Upper lobe of left lung (tissue), 6 donors: ENCODE data around the gene CNTNAP2. TPM values are rescaled to one million over a fixed set of nuclear protein-coding genes. Genes with fewer than 3 reads are reported as not detected.
"Not testable (repeated sequence)": the region's sequence is repeated elsewhere in the genome, so short reads cannot be mapped to it uniquely, and the experiment has no call there.

ENCODE experiments used
- ATAC-seq, 2 donors: fragments of 200-7000 bp; cut with Tn5 transposase; one replicate each; pipeline ENCODE4 v1.9.1; 2022; ENCODE audit warnings: mild to moderate bottlenecking in 2 of 2, moderate library complexity in 2 of 2; ENCODE audit not compliant: low FRiP score in 2 of 2
- DNase-seq, 2 donors: peaks; one replicate each; pipeline ENCODE4 v3.0.0-alpha.2; 2019 to 2020
- H3K27ac ChIP-seq, 4 donors: fragments of 200-600 bp; sonication (generic); one replicate each; pipeline ENCODE4 v1.5.1; 2016 to 2019
- H3K27me3 ChIP-seq, 4 donors: fragments of 200-600 bp; sonication (generic); one replicate each; pipeline ENCODE4 v1.5.1; 2017 to 2019
- H3K36me3 ChIP-seq, 4 donors: fragments of 200-600 bp; sonication (generic); one replicate each; pipeline ENCODE4 v1.5.1; 2016 to 2019
- H3K4me1 ChIP-seq, 4 donors: fragments of 200-600 bp; sonication (generic); one replicate each; pipeline ENCODE4 v1.5.1; 2018 to 2019
- H3K4me3 ChIP-seq, 4 donors: fragments of 200-600 bp; sonication (generic); one replicate each; pipeline ENCODE4 v1.5.1; 2017 to 2019; ENCODE audit warnings: mild to moderate bottlenecking in 2 of 4, moderate library complexity in 1 of 4
- H3K9me3 ChIP-seq, 4 donors: fragments of 200-600 bp; sonication (generic); one replicate each; pipeline ENCODE4 v1.5.1; 2018 to 2019
- EP300 ChIP-seq, 4 donors: sonication (generic); formaldehyde crosslinking; IDR thresholded peaks; one replicate each; pipeline ENCODE4 v1.5.1; 2017; ENCODE audit warnings: antibody characterized with exemption in 4 of 4, control low read depth in 2 of 4
- POLR2A ChIP-seq, 4 donors: fragments of 450-650 bp; IDR thresholded peaks; one replicate each; pipeline ENCODE4 v1.5.1; 2016 to 2017; ENCODE audit warnings: antibody characterized with exemption in 4 of 4, mild to moderate bottlenecking in 2 of 4
- POLR2AphosphoS5 ChIP-seq, 2 donors: sonication (generic); formaldehyde crosslinking; IDR thresholded peaks; one replicate each; pipeline ENCODE4 v1.5.1; 2017; ENCODE audit warnings: antibody characterized with exemption in 2 of 2
- WGBS, 2 donors: methylation state at CpG; one replicate each; pipeline ENCODE4 v1.1.5; 2017 to 2018; 5-methylcytosine and 5-hydroxymethylcytosine counted together
- total RNA-seq, 6 donors: library from RNA; depleted of rRNA in 4 of 6; stranded (reverse); fragments of >200 nt in 4 of 6; gene quantifications; one replicate each; pipeline versions ENCODE4 v1.1.0 to v1.2.1, GENCODE V29; 2016 to 2021
- TF ChIP-seq, protein P1 (sequence below), 6 experiments: fragments of 450-650 bp in 4 of 6; fragments of 200-600 bp in 2 of 6; sonication (generic) in 2 of 6; IDR thresholded peaks; one replicate each; pipeline ENCODE4 v1.5.1; 2016 to 2019; ENCODE audit warnings: antibody characterized with exemption in 6 of 6
- donor health status: DM: no; HTN: no; CAD: no; lungs with moderate emphysema.
- donor health status: DM: no; HTN: yes; CAD: no; lungs with severe emphysema.

CNTNAP2 gene
- total RNA-seq, 6 donors from 2014 or later: 0.06 to 1.0 (median 0.37) TPM

DNA sequence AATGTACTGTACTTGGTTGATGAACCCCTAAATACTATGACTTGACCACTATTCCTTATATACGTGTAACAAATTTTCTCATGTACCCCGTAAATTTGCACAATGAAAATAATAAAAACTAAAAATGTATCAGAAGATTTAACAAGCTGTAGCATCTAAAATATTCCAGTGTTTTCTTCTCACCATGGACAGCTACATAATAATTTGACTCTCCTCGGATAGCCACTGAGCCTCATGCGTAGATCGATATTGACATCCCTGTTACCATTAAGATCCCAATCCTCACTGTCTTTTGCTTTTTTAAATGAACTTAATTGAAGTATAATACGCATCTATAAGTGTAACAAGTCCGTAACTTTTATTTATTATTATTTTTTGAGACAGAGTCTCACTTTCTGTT is 2294.3 kb downstream of the CNTNAP2 start:
- no peak for ATAC-seq
- no peak overlapping the region for H3K27ac ChIP-seq

DNA sequence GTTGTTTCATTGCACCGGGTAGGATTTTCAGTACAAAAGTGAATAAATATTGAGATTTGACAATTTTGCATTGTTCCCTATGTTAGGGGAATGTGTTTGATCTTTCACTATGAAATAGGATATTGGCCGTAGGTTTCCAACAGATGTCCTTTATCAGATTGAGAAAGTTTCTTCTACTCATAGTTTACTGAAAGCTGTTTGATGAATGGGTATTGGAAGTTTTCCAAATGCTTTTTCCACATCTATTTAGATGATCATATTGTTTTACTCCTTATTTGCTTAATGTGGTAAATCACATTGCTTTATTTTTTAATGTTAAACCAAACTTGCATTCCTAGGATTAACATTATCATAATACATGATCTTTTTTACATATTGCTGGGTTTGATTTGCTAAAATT is 2296.1 kb downstream of the CNTNAP2 start:
- Histone ChIP-seq H3K27me3 (no peaks in the 10 kb centered on the region), H3K4me1 (no peaks in the 10 kb centered on the region), H3K4me3 (no peak overlapping the region), H3K27ac (no peak overlapping the region), H3K36me3 (no peaks in the 10 kb centered on the region), H3K9me3 (no peaks in the 10 kb centered on the region)
- DNase-seq: no peak
- TF ChIP-seq POLR2AphosphoS5 (IDR thresholded peaks at IDR 0.05): no peak
- TF ChIP-seq, protein P1, sequence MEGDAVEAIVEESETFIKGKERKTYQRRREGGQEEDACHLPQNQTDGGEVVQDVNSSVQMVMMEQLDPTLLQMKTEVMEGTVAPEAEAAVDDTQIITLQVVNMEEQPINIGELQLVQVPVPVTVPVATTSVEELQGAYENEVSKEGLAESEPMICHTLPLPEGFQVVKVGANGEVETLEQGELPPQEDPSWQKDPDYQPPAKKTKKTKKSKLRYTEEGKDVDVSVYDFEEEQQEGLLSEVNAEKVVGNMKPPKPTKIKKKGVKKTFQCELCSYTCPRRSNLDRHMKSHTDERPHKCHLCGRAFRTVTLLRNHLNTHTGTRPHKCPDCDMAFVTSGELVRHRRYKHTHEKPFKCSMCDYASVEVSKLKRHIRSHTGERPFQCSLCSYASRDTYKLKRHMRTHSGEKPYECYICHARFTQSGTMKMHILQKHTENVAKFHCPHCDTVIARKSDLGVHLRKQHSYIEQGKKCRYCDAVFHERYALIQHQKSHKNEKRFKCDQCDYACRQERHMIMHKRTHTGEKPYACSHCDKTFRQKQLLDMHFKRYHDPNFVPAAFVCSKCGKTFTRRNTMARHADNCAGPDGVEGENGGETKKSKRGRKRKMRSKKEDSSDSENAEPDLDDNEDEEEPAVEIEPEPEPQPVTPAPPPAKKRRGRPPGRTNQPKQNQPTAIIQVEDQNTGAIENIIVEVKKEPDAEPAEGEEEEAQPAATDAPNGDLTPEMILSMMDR (IDR thresholded peaks at IDR 0.05): no peak
- TF ChIP-seq POLR2A (IDR thresholded peaks at IDR 0.05): no peak
- no peak for TF ChIP-seq EP300 (IDR thresholded peaks at IDR 0.05)
- 52 to 60% methylated on average over 2 of the region's 2 CpGs for WGBS, 2 donors
- no peak for ATAC-seq

More for the DNA sequence above, 2294.3 kb downstream of the CNTNAP2 start:
- H3K27me3 ChIP-seq: no peaks in the 10 kb centered on the region
- no peak for DNase-seq
- H3K9me3 ChIP-seq: no peaks in the 10 kb centered on the region
- no peak for TF ChIP-seq POLR2AphosphoS5 (IDR thresholded peaks at IDR 0.05)
- TF ChIP-seq, protein P1 (IDR thresholded peaks at IDR 0.05): no peak
- no peak for TF ChIP-seq EP300 (IDR thresholded peaks at IDR 0.05)
- no peak for TF ChIP-seq POLR2A (IDR thresholded peaks at IDR 0.05)
- WGBS, 2 donors: 76 to 89% methylated on average over 7 of the region's 7 CpGs
- H3K4me1 ChIP-seq: no peaks in the 10 kb centered on the region
- no peak overlapping the region for H3K4me3 ChIP-seq
- no peaks in the 10 kb centered on the region for H3K36me3 ChIP-seq

DNA sequence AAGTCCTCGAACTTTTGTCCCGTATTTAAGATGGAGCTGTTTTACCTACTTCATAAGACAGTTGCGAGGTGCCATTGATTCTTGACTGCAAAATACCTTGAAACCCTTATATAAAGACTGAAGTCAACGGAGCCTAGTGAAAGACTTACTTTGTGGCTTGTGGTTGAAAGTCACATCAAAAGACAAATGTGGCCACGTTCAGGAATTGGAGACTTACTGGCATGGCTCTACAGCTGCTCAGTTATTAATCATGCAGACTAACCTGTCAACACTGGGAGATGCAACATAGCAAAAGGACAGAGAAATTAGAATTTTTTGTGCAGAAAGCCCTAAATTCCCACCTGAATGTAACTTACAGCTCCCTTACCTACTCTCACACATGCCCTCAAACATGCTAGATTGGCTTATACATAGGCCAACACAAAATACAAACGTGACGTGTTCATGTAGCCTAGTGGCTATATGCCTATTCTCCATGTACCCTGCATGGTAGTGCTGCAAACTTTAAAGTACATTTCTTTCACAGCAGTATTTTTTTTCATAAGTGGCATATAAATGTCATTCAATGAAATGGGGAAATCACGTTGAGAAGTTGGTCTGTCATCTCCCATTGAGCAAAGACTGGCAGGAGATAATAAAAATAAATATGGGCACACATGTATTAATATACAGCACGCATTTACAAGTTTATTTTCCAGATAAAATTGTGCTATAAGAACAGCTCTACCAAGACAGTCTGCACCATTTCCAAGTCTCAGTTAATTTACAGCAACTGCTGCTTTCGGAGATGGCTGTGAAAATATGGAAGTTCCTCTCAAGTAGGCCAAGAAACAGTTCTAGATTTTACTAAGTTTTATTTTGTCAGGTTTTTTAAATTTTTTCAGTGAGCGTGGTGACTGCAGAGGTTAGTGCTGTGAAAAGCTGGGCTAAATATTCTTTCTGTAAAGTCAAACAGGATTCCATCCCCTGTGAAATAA is 2303.5 kb downstream of the CNTNAP2 start:
- TF ChIP-seq POLR2AphosphoS5 (IDR thresholded peaks at IDR 0.05) (no peak), POLR2A (IDR thresholded peaks at IDR 0.05) (no peak), EP300 (IDR thresholded peaks at IDR 0.05) (no peak)
- TF ChIP-seq, protein P1 (IDR thresholded peaks at IDR 0.05): no peak
- Histone ChIP-seq H3K4me1 (no peaks in the 10 kb centered on the region), H3K27me3 (no peaks in the 10 kb centered on the region), H3K27ac (no peak overlapping the region), H3K36me3 (no peaks in the 10 kb centered on the region), H3K9me3 (no peaks in the 10 kb centered on the region), H3K4me3 (no peak overlapping the region)
- DNase-seq: no peak
- no peak for ATAC-seq
- WGBS, 2 donors: 75 to 79% methylated on average over 11 of the region's 11 CpGs

DNA sequence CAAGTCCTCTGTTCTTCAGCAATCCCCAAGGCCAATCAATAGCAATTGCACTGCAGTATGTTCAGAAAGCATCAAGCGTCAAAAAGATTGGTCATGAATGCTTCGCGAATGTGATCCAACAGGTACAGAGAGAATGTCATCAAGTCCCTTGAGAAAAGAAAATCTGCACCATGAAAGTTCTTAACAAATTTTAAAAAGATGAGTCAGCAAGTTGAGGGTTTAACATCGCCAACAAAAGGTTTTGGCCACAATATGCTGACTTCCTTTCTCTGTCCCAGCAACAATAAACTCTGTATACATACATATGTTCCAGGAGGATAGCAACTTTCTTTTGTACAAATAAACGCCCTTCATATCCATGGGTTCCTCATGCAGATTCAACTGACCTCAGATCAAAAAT is 2305.4 kb downstream of the CNTNAP2 start:
- DNase-seq (no peak), ATAC-seq (no peak)
- H3K4me1 ChIP-seq: no peaks in the 10 kb centered on the region
- no peaks in the 10 kb centered on the region for H3K36me3 ChIP-seq
- no peak overlapping the region for H3K27ac ChIP-seq
- H3K4me3 ChIP-seq: no peak overlapping the region
- TF ChIP-seq, protein P1 (IDR thresholded peaks at IDR 0.05): no peak
- TF ChIP-seq EP300 (IDR thresholded peaks at IDR 0.05) (no peak), POLR2A (IDR thresholded peaks at IDR 0.05) (no peak), POLR2AphosphoS5 (IDR thresholded peaks at IDR 0.05) (no peak)
- no peaks in the 10 kb centered on the region for H3K9me3 ChIP-seq
- H3K27me3 ChIP-seq: no peaks in the 10 kb centered on the region
- WGBS, 2 donors: 86 to 89% methylated on average over 5 of the region's 5 CpGs

DNA sequence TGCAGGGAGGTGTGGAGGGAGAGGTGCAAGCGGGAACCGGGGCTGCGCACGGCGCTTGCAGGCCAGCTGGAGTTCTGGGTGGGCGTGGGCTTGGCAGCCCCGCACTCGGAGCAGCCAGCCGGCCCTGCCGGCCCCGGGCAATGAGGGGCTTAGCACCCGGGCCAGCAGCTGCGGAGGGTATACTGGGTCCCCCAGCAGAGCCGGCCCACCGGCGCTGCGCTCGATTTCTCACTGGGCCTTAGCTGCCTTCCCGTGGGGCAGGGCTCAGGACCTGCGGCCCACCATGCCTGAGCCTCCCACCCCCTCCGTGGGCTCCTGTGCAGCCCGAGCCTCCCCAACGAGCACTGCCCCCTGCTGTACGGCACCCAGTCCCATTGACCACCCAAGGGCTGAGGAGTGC is 2309.8 kb downstream of the CNTNAP2 start:
- not testable (repeated sequence) for H3K4me1 ChIP-seq

DNA sequence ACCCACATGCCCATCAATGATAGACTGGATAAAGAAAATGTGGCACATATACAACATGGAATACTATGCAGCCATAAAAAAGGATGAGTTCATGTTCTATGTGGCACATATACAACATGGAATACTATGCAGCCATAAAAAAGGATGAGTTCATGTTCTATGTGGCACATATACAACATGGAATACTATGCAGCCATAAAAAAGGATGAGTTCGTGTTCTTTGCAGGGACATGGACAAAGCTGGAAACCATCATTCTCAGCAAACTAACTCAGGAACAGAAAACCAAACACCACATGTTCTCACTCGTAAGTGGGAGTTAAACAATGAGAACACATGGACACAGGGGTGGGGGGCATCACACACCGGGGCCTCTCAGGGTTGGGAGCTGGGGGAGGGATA is 2314.1 kb downstream of the CNTNAP2 start:
- not testable (repeated sequence) for H3K27me3 ChIP-seq, DNase-seq, H3K4me3 ChIP-seq, H3K27ac ChIP-seq, H3K36me3 ChIP-seq, H3K4me1 ChIP-seq, ATAC-seq, H3K9me3 ChIP-seq
- 90 to 99% methylated on average over 3 of the region's 3 CpGs for WGBS, 2 donors

More for the DNA sequence above, 2309.8 kb downstream of the CNTNAP2 start:
- not testable (repeated sequence) for H3K9me3 ChIP-seq, H3K27ac ChIP-seq, H3K36me3 ChIP-seq, H3K27me3 ChIP-seq, H3K4me3 ChIP-seq, ATAC-seq
- 86 to 92% methylated on average over 1 to 19 of the region's 24 CpGs for WGBS, 2 donors
- DNase-seq: peak in 1 of 2 donors; percentile 80
